CD4-positive, alpha-beta T cell treated with Interleukin-21 for 1 hour (primary cell): ENCODE measurements around the gene GRAMD4.

ENCODE experiments used
- DNase-seq: peaks from one replicate; pipeline ENCODE4 v3.0.0-alpha.2; 2020

GRAMD4 gene

GRCh38 chr22:46619830-46620501 is at the start of gene GRAMD4:
GRAMD4 (plus strand) TSS chr22:46620386; CDS start chr22:46626800, 6,414 bp downstream.
- no peak for DNase-seq

DNA sequence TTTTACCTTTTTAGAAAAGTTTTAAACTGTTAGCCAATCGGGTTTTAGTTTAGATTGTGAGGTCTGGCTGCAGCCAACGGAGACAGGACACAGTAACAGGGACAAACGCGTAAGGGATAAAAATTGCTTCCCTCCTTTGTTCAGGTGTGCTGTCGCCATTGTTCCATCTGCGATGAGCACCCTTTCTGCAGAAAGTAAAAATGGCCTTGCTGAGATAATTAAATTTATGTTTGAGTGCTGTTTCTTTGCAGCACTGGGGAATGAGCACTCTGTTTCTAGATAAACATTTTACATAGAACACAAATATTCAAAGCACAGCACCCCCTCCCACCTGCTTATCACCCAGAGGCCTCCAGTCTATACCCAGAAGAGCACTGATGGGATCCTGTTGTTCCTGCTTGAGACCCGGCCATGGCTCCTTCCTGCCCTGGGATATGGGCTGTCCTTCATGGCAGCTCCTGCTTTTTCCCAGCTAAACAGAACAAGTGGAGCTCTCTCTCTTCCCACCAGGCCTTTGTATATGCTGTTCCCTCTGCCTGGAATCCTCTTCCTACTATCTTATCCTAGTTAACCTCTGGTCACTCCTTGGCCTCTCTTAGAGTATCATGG is 48.4 kb upstream of the GRAMD4 start:
- no peak for DNase-seq

DNA sequence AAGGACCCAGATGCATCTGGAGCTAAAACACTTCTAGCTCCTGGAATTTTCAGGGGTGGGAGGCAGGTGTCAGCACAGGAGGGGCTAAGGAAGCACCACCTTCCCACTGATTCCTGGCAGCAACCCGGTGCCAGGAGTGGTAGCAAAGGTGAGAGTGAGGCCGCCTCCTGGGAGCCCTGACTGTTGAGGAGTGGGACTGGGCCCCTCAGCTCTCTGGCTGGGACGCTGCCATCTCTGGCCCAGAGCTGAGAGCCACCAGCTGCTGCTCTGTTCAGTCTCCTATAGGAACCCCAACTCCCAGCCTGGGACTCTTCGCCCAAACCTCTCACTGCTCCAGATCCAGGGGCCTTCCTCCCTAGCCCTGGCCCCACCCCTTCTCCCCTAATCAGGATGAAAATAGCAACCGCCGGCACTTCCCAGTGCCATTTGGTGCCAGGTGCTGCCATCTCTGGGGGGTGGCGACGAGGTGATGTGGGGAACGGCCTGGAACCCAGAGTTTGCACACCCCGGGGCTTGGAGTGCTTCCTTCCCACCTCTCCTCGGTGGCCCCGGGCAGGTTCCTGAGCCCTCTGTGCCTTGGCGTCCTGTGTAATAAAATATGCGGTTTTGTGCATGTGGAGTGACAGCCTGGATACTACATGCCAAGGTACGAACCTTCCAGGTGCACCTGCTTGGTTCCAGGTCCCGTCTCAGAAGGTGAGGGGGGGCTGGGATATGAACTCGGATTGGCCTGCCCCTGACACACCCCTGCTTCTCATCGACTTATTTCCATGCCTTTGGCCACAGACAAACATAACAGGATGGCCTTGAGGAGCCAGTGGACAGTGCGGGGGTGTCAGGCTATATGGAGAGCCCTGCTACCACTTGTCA is 47.0 kb upstream of the GRAMD4 start:
- DNase-seq = no peak

GRCh38 chr22:46573781-46574437 is 46.3 kb upstream of the GRAMD4 start:
- no peak for DNase-seq

DNA sequence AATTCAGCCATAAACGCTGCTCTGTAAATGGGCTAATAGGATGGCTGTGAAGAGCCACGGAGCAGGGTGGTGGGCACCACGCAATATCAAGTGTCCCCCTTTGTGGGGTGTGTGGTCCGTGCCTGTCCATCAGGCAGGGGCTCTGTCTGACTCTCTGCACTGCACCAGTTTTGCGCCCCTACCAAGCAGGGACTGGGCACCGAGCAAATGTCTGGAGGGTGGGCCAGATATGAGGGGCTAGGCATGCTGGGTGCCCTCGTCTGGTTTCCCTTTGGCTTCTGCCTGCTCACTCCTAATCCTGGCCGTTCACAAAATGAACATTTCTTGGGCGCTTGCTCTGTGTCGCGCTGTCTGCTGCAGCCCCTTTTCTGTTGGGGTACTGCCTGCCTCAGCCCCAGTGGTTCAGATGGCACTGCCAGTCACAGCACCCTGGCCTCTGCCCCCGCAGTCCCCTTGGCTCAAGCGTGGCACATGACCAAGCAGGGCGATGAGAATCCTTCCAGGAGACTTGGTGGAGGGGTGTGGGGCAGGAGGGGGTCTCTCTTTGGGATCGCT is 45.7 kb upstream of the GRAMD4 start:
- no peak for DNase-seq

- DNase-seq = no peak
Observed at GRCh38 chr22:46574993-46575910, 44.9 kb upstream of the GRAMD4 start.

- no peak for DNase-seq
Observed at GRCh38 chr22:46575911-46576555, 44.2 kb upstream of the GRAMD4 start.

DNA sequence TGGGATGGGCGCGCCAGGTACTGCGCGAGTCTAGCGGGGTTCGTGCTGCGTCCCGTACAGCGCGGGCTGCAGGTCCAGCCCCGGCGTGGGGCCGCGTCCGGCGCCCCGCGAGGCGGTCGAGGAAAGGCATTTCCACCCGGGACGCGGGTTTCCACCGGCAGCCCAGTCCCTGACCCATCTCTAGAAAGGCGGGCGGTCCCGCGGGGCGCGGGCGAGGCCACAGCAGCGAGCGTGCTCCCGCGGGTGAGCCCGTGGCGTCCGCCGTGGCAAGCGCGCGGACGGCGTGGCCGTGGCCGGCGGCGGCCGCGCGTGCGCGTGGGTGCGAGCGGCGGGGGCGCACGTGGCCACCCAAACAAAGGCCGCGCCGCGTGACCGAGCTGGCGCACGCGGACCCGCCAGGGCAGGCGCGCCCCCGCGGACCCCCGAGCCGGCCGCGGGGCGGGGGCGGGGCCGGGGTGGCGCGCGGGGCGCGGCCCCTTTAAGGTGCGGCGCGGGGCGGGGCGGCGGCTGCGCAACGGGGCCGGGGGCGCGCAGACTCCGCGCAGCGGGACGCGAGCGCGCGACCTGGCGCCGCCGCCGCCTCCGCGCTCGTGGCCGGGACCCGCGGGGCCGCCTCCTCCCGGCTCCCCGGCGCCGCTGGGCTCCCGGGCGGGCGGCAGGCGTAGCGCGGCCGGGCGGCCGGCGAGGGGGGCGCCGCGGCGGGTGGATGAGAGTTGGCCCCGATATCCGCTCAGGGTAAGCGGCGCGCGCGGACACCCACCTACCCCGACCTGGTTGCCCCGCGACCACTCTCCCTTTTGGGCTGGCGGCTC is 43.4 kb upstream of the GRAMD4 start:
- DNase-seq = peak; percentile 71

- DNase-seq = peak; percentile 15
Observed at GRCh38 chr22:46577368-46578249, 42.6 kb upstream of the GRAMD4 start.

DNA sequence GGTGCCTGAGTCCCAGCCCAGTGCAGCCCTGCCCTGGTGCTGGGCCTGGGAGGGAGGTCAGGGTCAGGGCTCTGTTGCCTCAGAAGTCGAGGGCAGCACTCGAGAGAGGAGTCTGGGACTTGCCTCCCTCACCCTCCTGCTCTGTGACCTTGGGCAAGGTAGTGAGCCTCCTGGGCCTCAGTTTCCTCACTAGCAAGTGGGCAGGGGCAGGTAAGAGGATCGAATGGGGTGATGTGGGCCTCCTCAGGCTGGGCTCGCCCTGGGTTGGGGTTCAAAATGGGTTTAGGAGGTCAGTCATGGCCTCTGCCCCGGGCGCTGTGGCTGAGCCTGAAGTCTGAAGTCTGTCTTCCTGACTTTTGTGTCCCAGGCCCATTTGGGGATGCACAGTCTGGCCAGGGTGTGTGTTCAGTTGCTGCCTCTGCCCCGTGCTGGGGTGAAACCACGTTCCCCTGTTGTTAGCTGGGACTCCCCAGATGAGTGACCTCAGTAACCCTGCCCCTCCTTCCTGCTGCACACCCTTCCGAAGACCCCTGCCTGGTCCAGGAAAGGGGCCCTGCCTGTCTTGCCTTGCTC is 41.8 kb upstream of the GRAMD4 start:
- DNase-seq = no peak

- no peak for DNase-seq
Observed at GRCh38 chr22:46578824-46579561, 41.2 kb upstream of the GRAMD4 start.

GRCh38 chr22:46579751-46580449 is 40.3 kb upstream of the GRAMD4 start:
- DNase-seq = no peak

DNA sequence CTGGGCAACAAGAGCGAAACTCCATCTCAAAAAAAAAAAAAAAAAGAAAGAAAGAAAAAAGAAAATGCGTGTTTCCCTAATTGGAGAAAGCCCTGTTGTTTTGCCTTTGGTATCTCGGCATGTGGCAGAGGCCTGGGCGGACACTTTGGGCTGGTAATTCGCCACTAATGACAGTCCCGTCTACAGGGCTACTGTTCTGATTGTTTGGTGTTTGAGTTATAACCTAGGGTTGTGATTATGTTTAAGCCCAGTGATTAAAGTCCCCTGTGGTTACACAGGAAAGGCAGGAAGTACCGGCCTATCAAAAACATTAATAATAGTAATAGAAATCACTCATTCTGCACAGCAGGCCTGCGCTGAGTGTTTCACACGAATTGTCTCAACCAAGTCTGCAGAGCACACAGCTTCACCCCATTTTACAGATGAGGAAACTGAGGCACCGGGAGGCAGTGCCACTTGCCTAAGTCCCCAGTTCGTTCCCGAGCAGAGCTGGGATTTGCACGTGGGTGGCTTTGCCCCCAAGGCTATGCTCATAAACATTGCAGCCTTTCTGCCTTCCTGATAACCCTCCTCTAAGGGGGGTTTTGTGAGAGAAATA is 39.1 kb upstream of the GRAMD4 start:
- no peak for DNase-seq

GRCh38 chr22:46581538-46582244 is 38.5 kb upstream of the GRAMD4 start:
- DNase-seq = no peak

GRCh38 chr22:46582281-46582933 is 37.8 kb upstream of the GRAMD4 start:
- DNase-seq = no peak

DNA sequence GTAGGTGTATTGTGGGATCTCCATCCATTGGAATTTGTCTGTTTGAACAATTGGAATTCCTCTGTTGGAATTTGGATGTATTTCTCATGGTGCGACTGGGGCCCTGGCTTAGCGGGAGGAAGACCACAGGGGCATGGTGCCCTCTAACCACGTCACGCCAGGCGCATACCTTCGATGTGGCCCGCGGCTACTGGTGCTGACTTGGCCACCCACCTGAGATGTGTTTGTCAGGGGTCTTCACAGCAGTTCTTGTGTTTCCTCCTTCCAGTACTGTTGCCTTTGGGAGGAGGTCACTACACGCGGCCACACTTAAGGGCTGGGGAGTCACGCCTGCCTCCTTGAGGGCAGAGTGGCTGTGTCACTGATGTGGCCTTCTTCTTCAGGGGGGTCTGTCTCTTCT is 36.6 kb upstream of the GRAMD4 start:
- no peak for DNase-seq
